NCI-H345 (cell line): ENCODE measurements around the gene CCDC86.
A peak's percentile ranks its signal among the peaks of the same experiment; 100 is the strongest.

Source experiments
- DNase-seq: peaks from one replicate; lab custom pipeline; 2025; lab: John Stamatoyannopoulos, UW

The CCDC86 gene

GRCh38 chr11:60868682-60869450, 27.0 kb downstream of the CCDC86 start:
- no peak for DNase-seq

GRCh38 chr11:60869451-60869825, 27.5 kb downstream of the CCDC86 start:
- no peak for DNase-seq

GRCh38 chr11:60870276-60870675, 28.4 kb downstream of the CCDC86 start:
- DNase-seq, result no peak

GRCh38 chr11:60870733-60871377, 28.9 kb downstream of the CCDC86 start:
- DNase-seq, result no peak

GRCh38 chr11:60871378-60872061, 29.6 kb downstream of the CCDC86 start:
- DNase-seq, result no peak

- DNase-seq, result no peak
Observed at GRCh38 chr11:60872124-60872960, 30.4 kb downstream of the CCDC86 start.

GRCh38 chr11:60872961-60873524, 31.1 kb downstream of the CCDC86 start:
- no peak for DNase-seq

- DNase-seq, result no peak
Observed at GRCh38 chr11:60873533-60873932, 31.6 kb downstream of the CCDC86 start.

- no peak for DNase-seq
Observed at GRCh38 chr11:60874421-60875365, 32.8 kb downstream of the CCDC86 start.

- DNase-seq, result no peak
Observed at GRCh38 chr11:60875366-60876167, 33.7 kb downstream of the CCDC86 start.

GRCh38 chr11:60876168-60876485, 34.2 kb downstream of the CCDC86 start:
- no peak for DNase-seq

- no peak for DNase-seq
Observed at GRCh38 chr11:60878245-60879101, 36.6 kb downstream of the CCDC86 start.

- no peak for DNase-seq
Observed at GRCh38 chr11:60879104-60879503, 37.2 kb downstream of the CCDC86 start.

GRCh38 chr11:60879971-60880588, 38.2 kb downstream of the CCDC86 start:
- no peak for DNase-seq

GRCh38 chr11:60880643-60881282, 38.9 kb downstream of the CCDC86 start:
- DNase-seq, result peak; percentile 57

- DNase-seq, result peak; percentile 18
Observed at GRCh38 chr11:60887556-60887955, 45.6 kb downstream of the CCDC86 start.

GRCh38 chr11:60889869-60890311, 48.0 kb downstream of the CCDC86 start:
- DNase-seq, result no peak

- no peak for DNase-seq
Observed at GRCh38 chr11:60890696-60891095, 48.8 kb downstream of the CCDC86 start.
